T-helper 17 cell (primary cell): ENCODE data around the gene BTNL8. TPM values are rescaled to one million over a fixed set of nuclear protein-coding genes. Genes with fewer than 3 reads are reported as not detected.
A peak's percentile ranks its signal among the peaks of the same experiment; 100 is the strongest.
"Not testable (repeated sequence)": the region's sequence is repeated elsewhere in the genome, so short reads cannot be mapped to it uniquely, and the experiment has no call there.

Experiments used
- ATAC-seq: fragments of 150-1000 bp; cut with Tn5 transposase; 2 replicates; pipeline ENCODE4 v1.10.0; 2021; ENCODE audit warnings: mild to moderate bottlenecking, moderate library complexity
- DNase-seq, 3 donors: peaks; one replicate each; pipeline versions ENCODE4 v3.0.0 to v3.0.0-alpha.2; 2020 to 2021
- H3K9me3 ChIP-seq: one replicate; pipeline ENCODE4 v1.7.0; 2013; ENCODE audit warnings: low read length, mild to moderate bottlenecking; ENCODE audit not compliant: control insufficient read depth, poor library complexity, severe bottlenecking
- H3K27ac Mint-ChIP-seq: one replicate; pipeline ENCODE4 v1.8.0; 2022; ENCODE audit warnings: mild to moderate bottlenecking, moderate library complexity, mixed read lengths
- H3K27me3 Mint-ChIP-seq: one replicate; pipeline ENCODE4 v1.8.0; 2022; ENCODE audit warnings: mixed read lengths
- H3K36me3 Mint-ChIP-seq: one replicate; pipeline ENCODE4 v1.8.0; 2022; ENCODE audit warnings: low read depth, mixed read lengths
- H3K4me1 Mint-ChIP-seq: one replicate; pipeline ENCODE4 v1.8.0; 2022; ENCODE audit warnings: mild to moderate bottlenecking, mixed read lengths
- H3K4me3 Mint-ChIP-seq: one replicate; pipeline ENCODE4 v1.8.0; 2022; ENCODE audit warnings: mild to moderate bottlenecking, moderate library complexity, mixed read lengths
- total RNA-seq, 4 donors: library from RNA in 2 of 4; stranded (reverse) in 2 of 4; gene quantifications; one replicate each; pipeline ENCODE4 v1.2.3 and lab custom pipeline; 2022 to 2026

The BTNL8 gene
- total RNA-seq, 2 donors from 2014 or later = not detected

DNA sequence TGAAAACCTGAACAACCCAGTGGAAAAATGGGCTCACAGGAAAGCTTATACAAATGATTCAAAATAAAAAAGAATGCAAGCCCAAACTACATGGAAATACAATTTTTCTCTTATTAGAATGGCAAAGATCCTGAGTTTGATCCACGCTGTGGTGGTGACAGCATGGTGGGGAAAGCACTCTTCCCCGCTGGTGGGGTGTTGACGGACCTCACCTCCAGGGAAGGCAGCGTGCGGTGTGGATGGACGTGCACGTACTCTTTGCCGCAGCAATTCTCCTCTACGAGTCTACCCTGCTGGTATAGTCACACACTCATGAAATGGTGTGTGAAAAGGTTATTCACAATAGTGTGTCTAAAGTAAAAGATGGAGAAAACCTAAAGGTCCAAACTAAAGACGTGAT, 32.0 kb upstream of the BTNL8 start:
- H3K4me3 Mint-ChIP-seq = no peak overlapping the region
- no peaks in the 10 kb centered on the region for H3K9me3 ChIP-seq
- H3K36me3 Mint-ChIP-seq = no peaks in the 10 kb centered on the region
- H3K4me1 Mint-ChIP-seq = peaks cover 4% of the 10 kb centered on the region
- no peak for ATAC-seq
- no peak for DNase-seq
- H3K27ac Mint-ChIP-seq = no peak overlapping the region
- H3K27me3 Mint-ChIP-seq = peaks cover 35% of the 10 kb centered on the region

GRCh38 chr5:180868960-180869359, 30.0 kb upstream of the BTNL8 start:
- peaks cover 35% of the 10 kb centered on the region for H3K27me3 Mint-ChIP-seq
- peaks cover 4% of the 10 kb centered on the region for H3K4me1 Mint-ChIP-seq
- H3K9me3 ChIP-seq = no peaks in the 10 kb centered on the region
- H3K27ac Mint-ChIP-seq = no peak overlapping the region
- DNase-seq (peak; percentile 28 to 52 (median 35)), ATAC-seq (peak; percentile 29)
- no peak overlapping the region for H3K4me3 Mint-ChIP-seq
- no peaks in the 10 kb centered on the region for H3K36me3 Mint-ChIP-seq

DNA sequence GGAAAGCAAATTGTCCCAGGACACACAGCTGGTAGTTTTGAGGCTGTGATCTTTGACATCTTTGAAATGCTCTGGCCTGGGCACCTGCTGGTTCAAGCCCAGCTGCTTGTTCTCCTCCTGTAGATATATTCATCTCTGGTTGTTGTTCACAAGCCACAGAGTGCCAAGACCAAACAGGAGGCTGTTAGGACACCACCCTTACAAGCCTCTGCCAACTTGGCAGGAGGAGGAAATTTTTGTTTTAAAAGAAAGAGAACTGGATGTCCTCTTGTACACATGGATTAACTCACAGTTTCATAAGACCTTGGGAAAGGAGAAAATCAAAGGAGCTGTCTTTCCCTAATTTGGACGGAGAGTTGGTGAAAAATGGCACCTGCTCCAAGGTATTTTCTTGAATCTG, 29.4 kb upstream of the BTNL8 start:
- Mint-ChIP-seq H3K36me3 (no peaks in the 10 kb centered on the region), H3K4me3 (no peak overlapping the region), H3K4me1 (peaks cover 4% of the 10 kb centered on the region), H3K27ac (no peak overlapping the region), H3K27me3 (peaks cover 35% of the 10 kb centered on the region)
- ATAC-seq (no peak), DNase-seq (no peak)
- H3K9me3 ChIP-seq = no peaks in the 10 kb centered on the region

- H3K27me3 Mint-ChIP-seq = peaks cover 35% of the 10 kb centered on the region
- H3K4me1 Mint-ChIP-seq = peaks cover 4% of the 10 kb centered on the region
- H3K36me3 Mint-ChIP-seq = no peaks in the 10 kb centered on the region
These were observed 28.5 kb upstream of the BTNL8 start for GRCh38 chr5:180870276-180871068.

DNA sequence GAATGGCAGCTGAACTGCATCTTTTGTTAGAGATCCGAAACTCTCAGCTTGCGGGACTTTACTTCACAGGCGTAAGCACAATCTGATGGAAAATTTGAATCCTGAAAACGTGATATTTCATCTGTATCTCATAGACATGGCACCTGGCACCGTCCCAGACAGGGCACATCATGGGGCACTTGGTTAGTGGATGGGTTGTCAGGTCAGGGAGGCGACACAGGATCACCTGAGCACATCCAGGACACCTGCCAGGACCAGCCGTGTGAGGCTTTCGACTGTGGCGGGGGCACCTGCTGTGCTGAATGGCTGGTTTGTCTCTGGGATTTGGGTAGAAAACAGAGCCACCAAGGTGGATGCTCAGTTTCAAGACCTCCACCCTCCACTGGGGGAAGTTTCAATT, 26.5 kb upstream of the BTNL8 start:
- Mint-ChIP-seq H3K27me3 (peaks cover 16% of the 10 kb centered on the region), H3K4me1 (peaks cover 4% of the 10 kb centered on the region), H3K36me3 (no peaks in the 10 kb centered on the region), H3K27ac (peak overlapping the region; percentile 67), H3K4me3 (no peak overlapping the region)
- DNase-seq (no peak), ATAC-seq (no peak)
- no peaks in the 10 kb centered on the region for H3K9me3 ChIP-seq

More at GRCh38 chr5:180870276-180871068, 28.5 kb upstream of the BTNL8 start:
- Mint-ChIP-seq H3K4me3 (no peak overlapping the region), H3K27ac (no peak overlapping the region)
- no peaks in the 10 kb centered on the region for H3K9me3 ChIP-seq
- ATAC-seq = no peak
- DNase-seq = no peak

GRCh38 chr5:180873615-180874520, 25.1 kb upstream of the BTNL8 start:
- Mint-ChIP-seq H3K36me3 (no peaks in the 10 kb centered on the region), H3K4me1 (peaks cover 2% of the 10 kb centered on the region), H3K27me3 (peaks cover 8% of the 10 kb centered on the region), H3K4me3 (no peak overlapping the region), H3K27ac (peak overlapping the region; percentile 67)
- ATAC-seq = peak; percentile 90
- peak in 1 of 3 donors; percentile 18 for DNase-seq
- H3K9me3 ChIP-seq = no peaks in the 10 kb centered on the region

GRCh38 chr5:180874804-180875582, 24.0 kb upstream of the BTNL8 start:
- no peaks in the 10 kb centered on the region for H3K9me3 ChIP-seq
- no peaks in the 10 kb centered on the region for H3K36me3 Mint-ChIP-seq
- no peaks in the 10 kb centered on the region for H3K4me1 Mint-ChIP-seq
- H3K27me3 Mint-ChIP-seq = peaks cover 3% of the 10 kb centered on the region
- DNase-seq (no peak), ATAC-seq (no peak)
- H3K4me3 Mint-ChIP-seq = no peak overlapping the region
- H3K27ac Mint-ChIP-seq = no peak overlapping the region

GRCh38 chr5:180875860-180876426, 23.0 kb upstream of the BTNL8 start:
- no peaks in the 10 kb centered on the region for H3K9me3 ChIP-seq

DNA sequence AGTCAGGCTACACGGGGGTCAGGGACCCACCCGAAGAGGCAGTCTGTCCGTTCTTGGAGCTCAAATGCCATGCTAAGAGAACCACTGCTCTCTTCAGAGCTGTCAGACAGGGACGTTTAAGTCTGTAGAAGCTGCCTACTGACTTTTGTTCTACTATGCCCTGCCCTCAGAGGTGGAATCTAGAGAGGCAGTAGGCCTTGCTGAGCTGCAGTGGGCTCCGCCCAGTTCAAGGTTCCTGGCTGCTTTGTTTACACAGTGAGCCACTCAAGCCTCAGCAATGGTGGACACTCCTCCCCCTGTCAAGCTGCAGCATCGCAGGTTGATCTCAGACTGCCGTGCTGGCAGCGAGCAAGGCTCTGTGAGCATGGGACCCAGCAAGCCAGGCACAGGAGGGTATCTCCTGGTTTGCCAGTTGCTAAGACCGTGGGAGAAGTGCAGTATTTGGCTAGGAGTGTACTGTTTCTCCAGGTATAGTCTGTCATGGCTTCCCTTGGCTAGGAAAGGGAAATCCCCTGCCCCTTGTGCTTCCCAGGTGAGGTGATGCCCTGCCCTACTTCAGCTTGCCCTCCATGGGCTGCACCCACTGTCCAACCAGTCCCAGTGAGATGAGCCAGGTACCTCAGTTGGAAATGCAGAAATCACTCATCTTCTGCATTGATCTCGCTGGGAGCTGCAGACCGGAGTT, 13.0 kb upstream of the BTNL8 start:
- H3K27me3 Mint-ChIP-seq = peaks cover 47% of the 10 kb centered on the region
- not testable (repeated sequence) for H3K36me3 Mint-ChIP-seq, H3K4me1 Mint-ChIP-seq, H3K27ac Mint-ChIP-seq, H3K9me3 ChIP-seq, ATAC-seq, DNase-seq, H3K4me3 Mint-ChIP-seq

More at GRCh38 chr5:180875860-180876426, 23.0 kb upstream of the BTNL8 start:
- no peak for DNase-seq
- H3K4me3 Mint-ChIP-seq = no peak overlapping the region
- no peaks in the 10 kb centered on the region for H3K36me3 Mint-ChIP-seq
- H3K4me1 Mint-ChIP-seq = no peaks in the 10 kb centered on the region
- no peaks in the 10 kb centered on the region for H3K27me3 Mint-ChIP-seq
- no peak for ATAC-seq
- no peak overlapping the region for H3K27ac Mint-ChIP-seq

DNA sequence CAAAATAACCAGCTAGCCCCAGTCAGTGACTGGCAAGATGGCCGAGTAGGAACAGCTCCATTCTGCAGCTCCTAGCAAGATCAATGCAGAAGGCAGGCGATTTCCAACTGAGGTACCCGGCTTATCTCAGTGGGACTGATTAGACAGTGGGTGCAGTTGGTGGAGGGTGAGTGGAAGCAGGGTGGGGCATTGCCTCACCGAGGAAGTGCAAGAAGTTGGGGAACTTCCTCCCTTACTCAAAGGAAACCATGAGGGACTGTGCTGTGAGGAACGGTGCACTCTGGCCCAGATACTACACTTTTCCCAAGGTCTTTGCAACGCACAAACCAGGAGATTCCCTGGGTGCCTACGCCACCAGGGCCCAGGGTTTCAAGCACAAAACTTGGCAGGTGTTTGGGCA, 9.6 kb upstream of the BTNL8 start:
- Mint-ChIP-seq H3K27ac (no peak overlapping the region), H3K27me3 (peaks cover 54% of the 10 kb centered on the region), H3K36me3 (peaks cover 3% of the 10 kb centered on the region), H3K4me3 (no peak overlapping the region), H3K4me1 (no peaks in the 10 kb centered on the region)
- DNase-seq = no peak
- H3K9me3 ChIP-seq = no peaks in the 10 kb centered on the region
- no peak for ATAC-seq

GRCh38 chr5:180895330-180895729, 3.6 kb upstream of the BTNL8 start:
- not testable (repeated sequence) for H3K4me3 Mint-ChIP-seq, H3K36me3 Mint-ChIP-seq, H3K9me3 ChIP-seq, ATAC-seq, DNase-seq, H3K4me1 Mint-ChIP-seq, H3K27ac Mint-ChIP-seq
- H3K27me3 Mint-ChIP-seq = peaks cover 37% of the 10 kb centered on the region

DNA sequence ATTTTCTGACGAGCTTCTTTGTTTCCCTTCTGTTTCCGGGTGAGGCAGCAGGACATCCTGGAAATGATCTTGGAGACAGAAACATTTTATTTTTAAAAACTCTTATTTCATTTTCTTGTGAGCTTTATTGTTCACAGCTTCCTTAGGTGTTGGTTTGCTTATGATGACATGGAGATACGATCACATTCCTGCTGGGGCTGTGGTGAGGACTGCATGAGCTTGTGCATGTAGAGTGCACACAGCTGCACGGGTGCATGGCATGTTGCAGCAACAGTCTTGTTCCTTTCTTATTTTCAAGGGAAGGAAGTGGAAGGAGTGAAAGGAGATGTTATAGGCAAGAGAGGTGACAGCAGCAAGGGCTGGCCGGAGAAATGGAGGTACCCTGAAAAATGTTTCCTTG, 1.2 kb downstream of the BTNL8 start:
- no peaks in the 10 kb centered on the region for H3K9me3 ChIP-seq
- no peak for ATAC-seq
- no peak overlapping the region for H3K4me3 Mint-ChIP-seq
- no peak overlapping the region for H3K27ac Mint-ChIP-seq
- no peaks in the 10 kb centered on the region for H3K36me3 Mint-ChIP-seq
- H3K27me3 Mint-ChIP-seq = peaks cover 17% of the 10 kb centered on the region
- DNase-seq = no peak
- no peaks in the 10 kb centered on the region for H3K4me1 Mint-ChIP-seq
